HG03175 (cell line): Measurements from ENCODE around the gene GJA1.
"Not testable (repeated sequence)": the region's sequence is repeated elsewhere in the genome, so short reads cannot be mapped to it uniquely, and the experiment has no call there.

ENCODE experiments used
- ATAC-seq: cut with Tn5 transposase; IDR thresholded peaks from one replicate; pipeline ENCODE4 v1.9.1; 2021; ENCODE audit warnings: mild to moderate bottlenecking, moderate library complexity; ENCODE audit not compliant: unreplicated experiment

The GJA1 gene

GRCh38 chr6:121436960-121437850 lies 1.8 kb downstream of the GJA1 start:
- no peak for ATAC-seq

- ATAC-seq, result no peak
Measured at GRCh38 chr6:121437851-121438651, 2.6 kb downstream of the GJA1 start.

- no peak for ATAC-seq
Measured at GRCh38 chr6:121438869-121439268, 3.4 kb downstream of the GJA1 start.

- ATAC-seq, result no peak
Measured at GRCh38 chr6:121439475-121439874, 4.0 kb downstream of the GJA1 start.

GRCh38 chr6:121439926-121440325 lies 4.5 kb downstream of the GJA1 start:
- no peak for ATAC-seq

GRCh38 chr6:121441477-121441876 lies 6.0 kb downstream of the GJA1 start:
- ATAC-seq, result no peak

- ATAC-seq, result no peak
Measured at GRCh38 chr6:121442576-121442975, 7.1 kb downstream of the GJA1 start.

- ATAC-seq, result peak; percentile 56
Measured at GRCh38 chr6:121443971-121444541, 8.6 kb downstream of the GJA1 start.

GRCh38 chr6:121446705-121447104 lies 11.3 kb downstream of the GJA1 start:
- not testable (repeated sequence) for ATAC-seq

- ATAC-seq, result not testable (repeated sequence)
Measured at GRCh38 chr6:121447746-121448145, 12.3 kb downstream of the GJA1 start.

GRCh38 chr6:121448528-121448927 lies 13.1 kb downstream of the GJA1 start:
- not testable (repeated sequence) for ATAC-seq

GRCh38 chr6:121449331-121449730 lies 13.9 kb downstream of the GJA1 start:
- no peak for ATAC-seq

- ATAC-seq, result no peak
Measured at GRCh38 chr6:121450242-121450641, 14.8 kb downstream of the GJA1 start.

- no peak for ATAC-seq
Measured at GRCh38 chr6:121451250-121451649, 15.8 kb downstream of the GJA1 start.

GRCh38 chr6:121453191-121453590 lies 17.7 kb downstream of the GJA1 start:
- no peak for ATAC-seq

GRCh38 chr6:121460170-121460569 lies 24.7 kb downstream of the GJA1 start:
- ATAC-seq, result no peak

GRCh38 chr6:121463087-121463486 lies 27.6 kb downstream of the GJA1 start:
- ATAC-seq, result no peak

- ATAC-seq, result no peak
Measured at GRCh38 chr6:121465101-121465500, 29.7 kb downstream of the GJA1 start.

GRCh38 chr6:121479486-121480098 lies 44.1 kb downstream of the GJA1 start:
- ATAC-seq, result no peak

- no peak for ATAC-seq
Measured at GRCh38 chr6:121480099-121480713, 44.8 kb downstream of the GJA1 start.
